GM12878 (cell line): Measurements from ENCODE around the gene CHL1. TPM values are rescaled to one million over a fixed set of nuclear protein-coding genes. Genes with fewer than 3 reads are reported as not detected.

ENCODE experiments used
- ATAC-seq: fragments of 200-7000 bp; cut with Tn5 transposase; 3 replicates; pipeline ENCODE4 v1.9.1; 2020; ENCODE audit warnings: mild to moderate bottlenecking, moderate library complexity
- BruUV-seq: library from RNA; stranded (reverse); fragments of 400-500 nt; replicated peaks from 2 replicates; lab custom pipeline; 2021; lab: Mats Ljungman, UMichigan
- CTCF ChIA-PET: fragments of 300-600 bp; sonication (Branson Sonifier 250); formaldehyde crosslinking; extraction: SDS; loops from one replicate; lab custom pipeline; 2021; ENCODE audit warnings: inconsistent platforms; lab: Yijun Ruan, JAX
- POLR2A ChIA-PET: fragments of 350-600 bp; formaldehyde crosslinking; extraction: SDS; loops from one replicate; lab custom pipeline; 2021; ENCODE audit warnings: inconsistent platforms; lab: Charles Lee
- RAD21 ChIA-PET: fragments of 300-600 bp; sonication (Branson Sonifier 250); formaldehyde crosslinking; loops from one replicate; lab custom pipeline; 2023; ENCODE audit warnings: antibody characterized with exemption; ENCODE audit not compliant: unreplicated experiment; lab: Charles Lee
- SMC1A ChIA-PET: fragments of 300-600 bp; sonication (Branson Sonifier 250); formaldehyde crosslinking; loops from one replicate; lab custom pipeline; 2023; ENCODE audit not compliant: unreplicated experiment, uncharacterized antibody; lab: Charles Lee
- DNase-seq: peaks from one replicate; pipeline ENCODE4 v3.0.0-alpha.2; 2011; ENCODE audit warnings: low read depth, low spot score
- FAIRE-seq: peaks from 3 replicates; lab custom pipeline; 2011; peaks lifted over from hg19 to GRCh38; lab: Jason Lieb, UNC
- H2AFZ ChIP-seq: 2 replicates; pipeline ENCODE4 v1.6.0; 2011; ENCODE audit warnings: low read depth, low read length, control low read depth; ENCODE audit not compliant: control insufficient read depth
- H3K27ac ChIP-seq: 2 replicates; pipeline ENCODE4 v1.5.1; 2011; ENCODE audit warnings: control low read depth; ENCODE audit not compliant: control insufficient read depth, insufficient read depth
- H3K27me3 ChIP-seq, 2 experiments: replicated peaks in 1 of 2; 2 replicates each; pipeline versions ENCODE4 v1.6.0 to v1.6.1; 2011; ENCODE audit warnings: low read length in 1 of 2; ENCODE audit not compliant: control insufficient read depth in 2 of 2, insufficient read depth in 2 of 2
- H3K36me3 ChIP-seq, 2 experiments: 2 replicates each; pipeline ENCODE4 v1.5.1; 2011; ENCODE audit warnings: low read length in 1 of 2; ENCODE audit not compliant: control insufficient read depth in 2 of 2, insufficient read depth in 2 of 2
- H3K4me1 ChIP-seq: 2 replicates; pipeline ENCODE4 v1.6.1; 2011; ENCODE audit warnings: mild to moderate bottlenecking, low read length, moderate library complexity, mixed read lengths; ENCODE audit not compliant: control insufficient read depth, insufficient read depth
- H3K4me2 ChIP-seq: 2 replicates; pipeline ENCODE4 v1.6.0; 2011; ENCODE audit warnings: control low read depth; ENCODE audit not compliant: control insufficient read depth, insufficient read depth
- H3K4me3 ChIP-seq: fragments of 200-600 bp; sonication (generic); 2 replicates; pipeline ENCODE4 v1.5.1; 2016
- H3K79me2 ChIP-seq: 2 replicates; pipeline ENCODE4 v1.6.0; 2011; ENCODE audit warnings: low read length; ENCODE audit not compliant: control insufficient read depth, insufficient read depth
- H3K9ac ChIP-seq: 2 replicates; pipeline ENCODE4 v1.8.0; 2011; ENCODE audit warnings: low read length, control low read depth, mixed read lengths; ENCODE audit not compliant: control insufficient read depth, insufficient read depth
- H3K9me3 ChIP-seq: replicated peaks from 3 replicates; pipeline ENCODE4 v1.5.1; 2011; ENCODE audit warnings: mild to moderate bottlenecking, low read length; ENCODE audit not compliant: control insufficient read depth, insufficient read depth
- H4K20me1 ChIP-seq: 2 replicates; pipeline ENCODE4 v1.6.0; 2011; ENCODE audit not compliant: control insufficient read depth, insufficient read depth
- CBX5 ChIP-seq: sonication (generic); IDR thresholded peaks from 2 replicates; pipeline ENCODE4 v1.6.1; 2016; ENCODE audit warnings: low read depth, moderate library complexity, mild to moderate bottlenecking, inconsistent platforms
- CHD2 ChIP-seq: IDR thresholded peaks from 2 replicates; pipeline ENCODE4 v1.6.1; 2011; ENCODE audit warnings: low read depth, low read length, improper control_type of control experiment, borderline replicate concordance
- HDAC2 ChIP-seq: fragments of 200-600 bp; sonication (generic); IDR thresholded peaks from 2 replicates; pipeline ENCODE4 v1.6.1; 2017
- IRF4 ChIP-seq: IDR thresholded peaks from 2 replicates; pipeline ENCODE4 v1.6.1; 2011; ENCODE audit warnings: low read depth, low read length
- KAT2A ChIP-seq: conservative IDR thresholded peaks from 2 replicates; pipeline ENCODE4 v1.6.1; 2011; ENCODE audit warnings: low read depth, low read length; ENCODE audit not compliant: control insufficient read depth
- KLF5 ChIP-seq: fragments of 450-650 bp; IDR thresholded peaks from 2 replicates; pipeline ENCODE4 v1.6.1; 2014; ENCODE audit warnings: mild to moderate bottlenecking; ENCODE audit not compliant: partially characterized antibody
- MYC ChIP-seq: IDR thresholded peaks from 2 replicates; pipeline ENCODE4 v1.6.1; 2011; ENCODE audit warnings: mild to moderate bottlenecking, low read length, moderate library complexity, inconsistent platforms; ENCODE audit not compliant: insufficient read depth, insufficient replicate concordance, insufficient read length, severe bottlenecking
- PML ChIP-seq: IDR thresholded peaks from 2 replicates; pipeline ENCODE4 v1.6.1; 2012; ENCODE audit warnings: low read length, inconsistent platforms
- RUNX3 ChIP-seq: IDR thresholded peaks from 2 replicates; pipeline ENCODE4 v1.6.1; 2012; ENCODE audit warnings: low read length, inconsistent platforms
- SREBF1 ChIP-seq: IDR thresholded peaks from 2 replicates; pipeline ENCODE4 v1.6.1; 2012; ENCODE audit warnings: mild to moderate bottlenecking, low read length
- YY1 ChIP-seq: IDR thresholded peaks from 2 replicates; pipeline ENCODE4 v1.6.1; 2011; ENCODE audit warnings: low read depth, mild to moderate bottlenecking, low read length
- ZNF24 ChIP-seq: fragments of 450-650 bp; IDR thresholded peaks from 2 replicates; pipeline ENCODE4 v1.6.1; 2017; ENCODE audit warnings: antibody characterized with exemption, mild to moderate bottlenecking
- WGBS: methylation state at CpG from one replicate; pipeline ENCODE4 v1.1.6; 2016; ENCODE audit warnings: low lambda C conversion rate; ENCODE audit not compliant: insufficient replicate concordance, insufficient coverage; ENCODE audit errors: missing lambda C conversion rate; 5-methylcytosine and 5-hydroxymethylcytosine counted together
- in situ Hi-C: fragments of 300-500 bp; cut with MboI; formaldehyde crosslinking; loops from 9 replicates; pipeline ENCODE4 v1.14.3; 2018; ENCODE audit warnings: mixed read lengths
- intact Hi-C: fragments of 100-400 bp; cut with micrococcal nuclease; formaldehyde crosslinking; loops from one replicate; pipeline ENCODE4 v1.14.2; 2022; ENCODE audit not compliant: unreplicated experiment
- polyA plus RNA-seq, 11 experiments: library from polyadenylated mRNA; depleted of rRNA in 4 of 11; unstranded in 6 of 11; stranded (reverse) in 5 of 11; fragments of >200 nt; fragmentation: Nextera tagmentation in 4 of 11; fragmentation: Illumina TruSeq in 1 of 11; extraction: Ambion mirVana in 4 of 11; extraction: Trizol in 1 of 11; gene quantifications; 1 replicate in 1 of 11; 2 replicates in 10 of 11; pipeline versions ENCODE4 v1.2.1 to v1.2.3, GENCODE V29; 2011 to 2016; ENCODE audit warnings: inconsistent platforms in 2 of 11, missing spikeins in 2 of 11, low read depth in 1 of 11
- total RNA-seq, 4 experiments: library from RNA; depleted of rRNA in 3 of 4; stranded (reverse); fragments of >200 nt in 3 of 4; fragmentation: Illumina TruSeq in 1 of 4; extraction: Trizol in 1 of 4; gene quantifications; 2 replicates each; pipeline versions ENCODE4 v1.2.1 to v1.2.3, GENCODE V29; 2013 to 2021
- TF ChIP-seq, protein P1 (sequence below): fragments of 450-650 bp; IDR thresholded peaks from 2 replicates; pipeline ENCODE4 v1.6.1; 2016; ENCODE audit warnings: mild to moderate bottlenecking, moderate library complexity, borderline replicate concordance
- TF ChIP-seq, protein P2 (sequence below), 3 experiments: IDR thresholded peaks in 2 of 3; conservative IDR thresholded peaks in 1 of 3; 2 replicates each; pipeline ENCODE4 v1.5.1; 2011; ENCODE audit warnings: low read depth in 3 of 3, low read length in 3 of 3, mild to moderate bottlenecking in 3 of 3, control low read depth in 2 of 3, moderate library complexity in 2 of 3, inconsistent platforms in 1 of 3, mixed read lengths in 1 of 3; ENCODE audit not compliant: control insufficient read depth in 2 of 3, insufficient read depth in 1 of 3; ENCODE audit errors: extremely low read depth in 1 of 3

The CHL1 gene
- total and polyA plus RNA-seq, 10 of the 15 experiments (the other 5 are each of a cell fraction or from before 2014, with no cell fraction given) = 0.71 to 30.4 (median 1.8) TPM

DNA sequence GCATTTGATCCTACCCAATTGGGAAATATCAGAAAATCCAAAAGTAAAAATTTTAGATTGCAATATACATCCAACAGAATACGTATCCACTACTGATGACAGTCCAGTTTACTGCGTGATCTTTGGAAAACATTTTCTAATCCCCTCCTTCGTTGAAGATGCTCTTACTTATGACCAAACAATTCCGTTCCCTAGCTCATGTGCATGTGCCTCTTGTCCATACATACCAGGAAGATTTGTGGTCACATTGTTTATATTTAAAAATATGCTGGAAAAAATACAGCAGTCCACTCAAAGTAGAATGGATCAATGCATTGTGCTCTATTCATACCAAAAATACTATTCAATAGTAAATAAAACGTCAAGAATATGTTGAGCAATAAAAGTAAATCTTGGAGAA is 135.3 kb downstream of the CHL1 start (continued):
- no peak for TF ChIP-seq YY1

DNA sequence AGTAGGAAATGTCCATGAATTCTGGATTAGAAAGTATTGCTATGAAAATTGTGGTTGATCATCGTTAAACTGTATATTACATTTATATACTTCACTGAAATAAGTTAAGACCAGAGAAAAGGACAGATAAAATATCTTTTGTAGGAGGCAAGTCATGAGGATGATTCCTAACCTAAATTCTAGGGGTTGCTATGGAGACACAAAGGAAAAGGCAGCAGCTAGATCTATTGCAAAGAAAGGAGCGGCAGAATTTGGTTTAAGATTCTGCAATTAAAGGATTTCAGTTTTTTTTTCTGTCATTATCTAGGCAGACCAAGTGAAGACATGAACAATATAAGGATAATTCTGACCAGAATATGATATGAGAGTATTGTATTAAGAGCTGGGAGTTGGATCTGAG is 136.1 kb downstream of the CHL1 start:
- no peak for TF ChIP-seq ZNF24
- no peak for TF ChIP-seq SREBF1
- TF ChIP-seq KLF5 = no peak
- no peak for TF ChIP-seq CHD2
- no peak for TF ChIP-seq RUNX3
- TF ChIP-seq HDAC2 = no peak
- TF ChIP-seq, protein P1, sequence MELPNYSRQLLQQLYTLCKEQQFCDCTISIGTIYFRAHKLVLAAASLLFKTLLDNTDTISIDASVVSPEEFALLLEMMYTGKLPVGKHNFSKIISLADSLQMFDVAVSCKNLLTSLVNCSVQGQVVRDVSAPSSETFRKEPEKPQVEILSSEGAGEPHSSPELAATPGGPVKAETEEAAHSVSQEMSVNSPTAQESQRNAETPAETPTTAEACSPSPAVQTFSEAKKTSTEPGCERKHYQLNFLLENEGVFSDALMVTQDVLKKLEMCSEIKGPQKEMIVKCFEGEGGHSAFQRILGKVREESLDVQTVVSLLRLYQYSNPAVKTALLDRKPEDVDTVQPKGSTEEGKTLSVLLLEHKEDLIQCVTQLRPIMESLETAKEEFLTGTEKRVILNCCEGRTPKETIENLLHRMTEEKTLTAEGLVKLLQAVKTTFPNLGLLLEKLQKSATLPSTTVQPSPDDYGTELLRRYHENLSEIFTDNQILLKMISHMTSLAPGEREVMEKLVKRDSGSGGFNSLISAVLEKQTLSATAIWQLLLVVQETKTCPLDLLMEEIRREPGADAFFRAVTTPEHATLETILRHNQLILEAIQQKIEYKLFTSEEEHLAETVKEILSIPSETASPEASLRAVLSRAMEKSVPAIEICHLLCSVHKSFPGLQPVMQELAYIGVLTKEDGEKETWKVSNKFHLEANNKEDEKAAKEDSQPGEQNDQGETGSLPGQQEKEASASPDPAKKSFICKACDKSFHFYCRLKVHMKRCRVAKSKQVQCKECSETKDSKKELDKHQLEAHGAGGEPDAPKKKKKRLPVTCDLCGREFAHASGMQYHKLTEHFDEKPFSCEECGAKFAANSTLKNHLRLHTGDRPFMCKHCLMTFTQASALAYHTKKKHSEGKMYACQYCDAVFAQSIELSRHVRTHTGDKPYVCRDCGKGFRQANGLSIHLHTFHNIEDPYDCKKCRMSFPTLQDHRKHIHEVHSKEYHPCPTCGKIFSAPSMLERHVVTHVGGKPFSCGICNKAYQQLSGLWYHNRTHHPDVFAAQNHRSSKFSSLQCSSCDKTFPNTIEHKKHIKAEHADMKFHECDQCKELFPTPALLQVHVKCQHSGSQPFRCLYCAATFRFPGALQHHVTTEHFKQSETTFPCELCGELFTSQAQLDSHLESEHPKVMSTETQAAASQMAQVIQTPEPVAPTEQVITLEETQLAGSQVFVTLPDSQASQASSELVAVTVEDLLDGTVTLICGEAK = no peak
- no peak for TF ChIP-seq CBX5
- no peak for TF ChIP-seq KAT2A
- no peak for TF ChIP-seq PML
- no peak for TF ChIP-seq IRF4
- no peak for TF ChIP-seq MYC
- TF ChIP-seq, protein P2, sequence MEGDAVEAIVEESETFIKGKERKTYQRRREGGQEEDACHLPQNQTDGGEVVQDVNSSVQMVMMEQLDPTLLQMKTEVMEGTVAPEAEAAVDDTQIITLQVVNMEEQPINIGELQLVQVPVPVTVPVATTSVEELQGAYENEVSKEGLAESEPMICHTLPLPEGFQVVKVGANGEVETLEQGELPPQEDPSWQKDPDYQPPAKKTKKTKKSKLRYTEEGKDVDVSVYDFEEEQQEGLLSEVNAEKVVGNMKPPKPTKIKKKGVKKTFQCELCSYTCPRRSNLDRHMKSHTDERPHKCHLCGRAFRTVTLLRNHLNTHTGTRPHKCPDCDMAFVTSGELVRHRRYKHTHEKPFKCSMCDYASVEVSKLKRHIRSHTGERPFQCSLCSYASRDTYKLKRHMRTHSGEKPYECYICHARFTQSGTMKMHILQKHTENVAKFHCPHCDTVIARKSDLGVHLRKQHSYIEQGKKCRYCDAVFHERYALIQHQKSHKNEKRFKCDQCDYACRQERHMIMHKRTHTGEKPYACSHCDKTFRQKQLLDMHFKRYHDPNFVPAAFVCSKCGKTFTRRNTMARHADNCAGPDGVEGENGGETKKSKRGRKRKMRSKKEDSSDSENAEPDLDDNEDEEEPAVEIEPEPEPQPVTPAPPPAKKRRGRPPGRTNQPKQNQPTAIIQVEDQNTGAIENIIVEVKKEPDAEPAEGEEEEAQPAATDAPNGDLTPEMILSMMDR (IDR thresholded peaks at IDR 0.05 in 2 of 3, conservative IDR thresholded peaks at IDR 0.05 in 1 of 3; ENCODE audit: control insufficient read depth in 2 of 3, extremely low read depth in 1 of 3, insufficient read depth in 1 of 3, low read depth in 3 of 3, low read length in 3 of 3) = no peak
- no peaks in the 10 kb centered on the region for H3K4me1 ChIP-seq
- no peak for ATAC-seq
- H3K27ac ChIP-seq = no peak overlapping the region
- no peak overlapping the region for H3K9ac ChIP-seq
- ChIA-PET POLR2A (interaction anchor here (0.6 kb wide), 1 partner anchor 56 kb away, joined by 6 read pairs; no protein-coding TSS in a partner anchor), CTCF (interaction anchor here (0.6 to 4.9 kb wide), 2 partner anchors 17 to 21 kb away, joined by 4 to 18 read pairs; no protein-coding TSS in a partner anchor), RAD21 (interaction anchor here (0.6 to 1.7 kb wide), 2 partner anchors 22 to 207 kb away, joined by 3 to 16 read pairs; no protein-coding TSS in a partner anchor), SMC1A (interaction anchor here (0.6 to 1.6 kb wide), 6 partner anchors 11 to 519 kb away, joined by 3 to 5 read pairs (median 4); no protein-coding TSS in a partner anchor)
- no peak for FAIRE-seq
- no peak for DNase-seq
- H3K4me2 ChIP-seq = no peak overlapping the region
- H4K20me1 ChIP-seq = no peaks in the 10 kb centered on the region
- no peaks in the 10 kb centered on the region for H3K79me2 ChIP-seq
- H2AFZ ChIP-seq = no peak overlapping the region
- BruUV-seq = no TSS peak
- no peak overlapping the region for H3K4me3 ChIP-seq
- WGBS = 4% methylated on average over 2 of the region's 2 CpGs
- in situ Hi-C loops (no loop called here), intact Hi-C loops (loop anchor here (1.0 kb wide), 1 partner anchor 13 kb away; no protein-coding TSS in a partner anchor)
- H3K27me3 ChIP-seq = no peaks in the 10 kb centered on the region; a peak in 1 of 4 replicates
- H3K36me3 ChIP-seq = no peaks in the 10 kb centered on the region
- H3K9me3 ChIP-seq = no peaks in the 10 kb centered on the region
